ENCODE measurements around the gene SCAI.
"Not testable (repeated sequence)": the region's sequence is repeated elsewhere in the genome, so short reads cannot be mapped to it uniquely, and the experiment has no call there.

DNA sequence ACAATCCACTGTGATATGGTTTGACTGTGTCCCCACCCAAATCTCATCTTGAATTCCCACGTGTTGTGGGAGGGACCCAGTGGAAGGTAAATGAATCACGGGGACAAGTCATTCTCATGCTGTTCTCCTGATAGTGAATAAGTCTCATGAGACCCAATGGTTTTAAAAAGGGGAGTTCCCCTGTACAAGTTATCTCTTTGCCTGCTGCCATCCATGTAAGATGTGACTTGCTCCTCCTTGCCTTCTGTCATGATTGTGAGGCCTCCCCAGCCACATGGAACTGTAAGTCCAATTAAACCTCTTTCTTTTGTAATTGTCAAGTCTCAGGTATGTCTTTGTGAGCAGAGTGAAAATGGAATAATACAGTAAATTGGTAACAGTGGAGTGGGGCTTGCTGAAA, 62.5 kb downstream of the SCAI start:
- TF ChIP-seq, protein P1, sequence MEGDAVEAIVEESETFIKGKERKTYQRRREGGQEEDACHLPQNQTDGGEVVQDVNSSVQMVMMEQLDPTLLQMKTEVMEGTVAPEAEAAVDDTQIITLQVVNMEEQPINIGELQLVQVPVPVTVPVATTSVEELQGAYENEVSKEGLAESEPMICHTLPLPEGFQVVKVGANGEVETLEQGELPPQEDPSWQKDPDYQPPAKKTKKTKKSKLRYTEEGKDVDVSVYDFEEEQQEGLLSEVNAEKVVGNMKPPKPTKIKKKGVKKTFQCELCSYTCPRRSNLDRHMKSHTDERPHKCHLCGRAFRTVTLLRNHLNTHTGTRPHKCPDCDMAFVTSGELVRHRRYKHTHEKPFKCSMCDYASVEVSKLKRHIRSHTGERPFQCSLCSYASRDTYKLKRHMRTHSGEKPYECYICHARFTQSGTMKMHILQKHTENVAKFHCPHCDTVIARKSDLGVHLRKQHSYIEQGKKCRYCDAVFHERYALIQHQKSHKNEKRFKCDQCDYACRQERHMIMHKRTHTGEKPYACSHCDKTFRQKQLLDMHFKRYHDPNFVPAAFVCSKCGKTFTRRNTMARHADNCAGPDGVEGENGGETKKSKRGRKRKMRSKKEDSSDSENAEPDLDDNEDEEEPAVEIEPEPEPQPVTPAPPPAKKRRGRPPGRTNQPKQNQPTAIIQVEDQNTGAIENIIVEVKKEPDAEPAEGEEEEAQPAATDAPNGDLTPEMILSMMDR (IDR thresholded peaks at IDR 0.05; ENCODE audit: insufficient read depth, low read length, poor library complexity, severe bottlenecking): not testable (repeated sequence)
- not testable (repeated sequence) for TF ChIP-seq EZH2phosphoT487 (conservative IDR thresholded peaks at IDR 0.05; ENCODE audit: low read length)

All from SU-DHL-6 (cell line).